H9 (cell line): ENCODE results near the gene HERC6. TPM values are rescaled to one million over a fixed set of nuclear protein-coding genes. Genes with fewer than 3 reads are reported as not detected.
"Not testable (repeated sequence)": the region's sequence is repeated elsewhere in the genome, so short reads cannot be mapped to it uniquely, and the experiment has no call there.

Source experiments
- DNase-seq: peaks from one replicate; pipeline ENCODE4 v3.0.0-alpha.2; 2017
- H2AFZ ChIP-seq: one replicate; pipeline ENCODE4 v1.6.1; 2013; ENCODE audit warnings: mild to moderate bottlenecking, low read length, control low read depth, moderate library complexity
- H2AK5ac ChIP-seq: 2 replicates; pipeline ENCODE4 v1.6.1; 2013; ENCODE audit warnings: low read length, control low read depth, mixed read lengths; ENCODE audit not compliant: insufficient read length
- H2BK120ac ChIP-seq: one replicate; pipeline ENCODE4 v1.6.1; 2013; ENCODE audit warnings: low read depth, mild to moderate bottlenecking, low read length, control low read depth, inconsistent platforms; ENCODE audit not compliant: poor library complexity, severe bottlenecking
- H2BK12ac ChIP-seq: 2 replicates; pipeline ENCODE4 v1.6.1; 2013; ENCODE audit warnings: low read length, control low read depth, mixed read lengths, low read depth; ENCODE audit not compliant: insufficient read length
- H2BK15ac ChIP-seq: 2 replicates; pipeline ENCODE4 v1.6.1; 2013; ENCODE audit warnings: low read depth, low read length, control low read depth
- H2BK20ac ChIP-seq: one replicate; pipeline ENCODE4 v1.6.1; 2013; ENCODE audit warnings: low read depth, mild to moderate bottlenecking, low read length, control low read depth, inconsistent platforms; ENCODE audit not compliant: poor library complexity, severe bottlenecking
- H2BK5ac ChIP-seq: 2 replicates; pipeline ENCODE4 v1.6.1; 2013; ENCODE audit warnings: low read length, control low read depth, mixed read lengths; ENCODE audit not compliant: insufficient read length
- H3K14ac ChIP-seq: 2 replicates; pipeline ENCODE4 v1.6.1; 2013; ENCODE audit warnings: low read length, control low read depth; ENCODE audit not compliant: insufficient read depth
- H3K18ac ChIP-seq: 2 replicates; pipeline ENCODE4 v1.6.1; 2013; ENCODE audit warnings: low read depth, mild to moderate bottlenecking, mixed read lengths, low read length, control low read depth; ENCODE audit not compliant: insufficient read length
- H3K23ac ChIP-seq: 2 replicates; pipeline ENCODE4 v1.6.1; 2013; ENCODE audit warnings: low read length, control low read depth, mixed read lengths, low read depth; ENCODE audit not compliant: insufficient read length
- H3K23me2 ChIP-seq: 2 replicates; pipeline ENCODE4 v1.6.1; 2013; ENCODE audit warnings: low read depth, mild to moderate bottlenecking, mixed read lengths, low read length, control low read depth; ENCODE audit not compliant: insufficient read length, poor library complexity, severe bottlenecking
- H3K27ac ChIP-seq: 2 replicates; pipeline ENCODE4 v1.5.1; 2013; ENCODE audit warnings: low read length, control low read depth, mixed read lengths, low read depth; ENCODE audit not compliant: insufficient read length
- H3K27me3 ChIP-seq: 2 replicates; pipeline ENCODE4 v1.6.1; 2013; ENCODE audit warnings: low read length, control low read depth, inconsistent platforms; ENCODE audit not compliant: insufficient read depth
- H3K4ac ChIP-seq: 2 replicates; pipeline ENCODE4 v1.6.1; 2013; ENCODE audit warnings: low read depth, mild to moderate bottlenecking, control low read depth, inconsistent platforms, low read length, moderate library complexity
- H3K4me1 ChIP-seq: 2 replicates; pipeline ENCODE4 v1.6.1; 2013; ENCODE audit warnings: low read length, control low read depth, inconsistent platforms; ENCODE audit not compliant: insufficient read depth
- H3K4me2 ChIP-seq: 2 replicates; pipeline ENCODE4 v1.6.1; 2013; ENCODE audit warnings: low read length, control low read depth, mixed read lengths; ENCODE audit not compliant: insufficient read length, insufficient read depth
- H3K56ac ChIP-seq: 2 replicates; pipeline ENCODE4 v1.6.1; 2013; ENCODE audit warnings: low read depth, mild to moderate bottlenecking, mixed read lengths, low read length, control low read depth; ENCODE audit not compliant: insufficient read length
- H3K79me1 ChIP-seq: 2 replicates; pipeline ENCODE4 v1.6.1; 2013; ENCODE audit warnings: low read depth, mild to moderate bottlenecking, moderate library complexity, low read length, control low read depth, inconsistent platforms; ENCODE audit not compliant: insufficient read depth, poor library complexity, severe bottlenecking
- H3K79me2 ChIP-seq: 2 replicates; pipeline ENCODE4 v1.6.1; 2013; ENCODE audit warnings: low read length, control low read depth, inconsistent platforms; ENCODE audit not compliant: insufficient read depth
- H3K9ac ChIP-seq: 2 replicates; pipeline ENCODE4 v1.6.1; 2013; ENCODE audit warnings: low read length, control low read depth, mixed read lengths; ENCODE audit not compliant: insufficient read length; ENCODE audit errors: extremely low read depth
- H3K9me3 ChIP-seq: one replicate; pipeline ENCODE4 v1.6.1; 2013; ENCODE audit warnings: low read depth, low read length, inconsistent platforms; ENCODE audit not compliant: control insufficient read depth
- H3T11ph ChIP-seq: one replicate; pipeline ENCODE4 v1.6.1; 2013; ENCODE audit warnings: mild to moderate bottlenecking, low read length, control low read depth, inconsistent platforms
- H4K20me1 ChIP-seq: one replicate; pipeline ENCODE4 v1.6.1; 2013; ENCODE audit not compliant: control insufficient read depth, insufficient read length, insufficient read depth
- H4K5ac ChIP-seq: 2 replicates; pipeline ENCODE4 v1.6.1; 2013; ENCODE audit warnings: low read depth, mild to moderate bottlenecking, mixed read lengths, low read length, control low read depth; ENCODE audit not compliant: insufficient read length
- H4K8ac ChIP-seq: replicated peaks from 2 replicates; pipeline ENCODE4 v1.6.1; 2013; ENCODE audit warnings: low read length, control low read depth, mixed read lengths, low read depth; ENCODE audit not compliant: insufficient read length
- H4K91ac ChIP-seq: 2 replicates; pipeline ENCODE4 v1.6.1; 2013; ENCODE audit warnings: low read depth, mild to moderate bottlenecking, moderate library complexity, mixed read lengths, low read length, control low read depth; ENCODE audit not compliant: insufficient read length
- H3K27ac Mint-ChIP-seq, 3 experiments: 2 replicates in 2 of 3; 3 replicates in 1 of 3; pipeline ENCODE4 v1.8.0; 2020 to 2021; ENCODE audit warnings: mixed read lengths in 3 of 3, mild to moderate bottlenecking in 1 of 3, moderate library complexity in 1 of 3
- H3K27me3 Mint-ChIP-seq: 2 replicates; pipeline ENCODE4 v1.8.0; 2021; ENCODE audit warnings: low read depth, mild to moderate bottlenecking, moderate library complexity, mixed read lengths
- H3K36me3 Mint-ChIP-seq, 3 experiments: 2 replicates in 2 of 3; 3 replicates in 1 of 3; pipeline ENCODE4 v1.8.0; 2020 to 2021; ENCODE audit warnings: low read depth in 3 of 3, mixed read lengths in 3 of 3; ENCODE audit not compliant: insufficient read depth in 1 of 3
- H3K4me1 Mint-ChIP-seq, 2 experiments: 2 replicates each; pipeline ENCODE4 v1.8.0; 2020; ENCODE audit warnings: mixed read lengths in 2 of 2
- H3K4me3 Mint-ChIP-seq, 2 experiments: 2 replicates in 1 of 2; 3 replicates in 1 of 2; pipeline ENCODE4 v1.8.0; 2020 to 2021; ENCODE audit warnings: mild to moderate bottlenecking in 2 of 2, mixed read lengths in 2 of 2, moderate library complexity in 1 of 2
- H3K9me3 Mint-ChIP-seq, 2 experiments: 2 replicates in 1 of 2; 3 replicates in 1 of 2; pipeline ENCODE4 v1.8.0; 2020; ENCODE audit warnings: mild to moderate bottlenecking in 2 of 2, mixed read lengths in 2 of 2, moderate library complexity in 1 of 2
- CTCF ChIP-seq: fragments of 200-600 bp; sonication (generic); conservative IDR thresholded peaks from 3 replicates; pipeline ENCODE4 v1.8.0; 2021; ENCODE audit warnings: antibody characterized with exemption, mild to moderate bottlenecking
- WGBS: extraction: QIAGEN DNeasy Blood & Tissue Kit; methylation state at CpG from one replicate; pipeline ENCODE4 v1.1.7; 2013; ENCODE audit warnings: missing lambda C conversion rate, low lambda C conversion rate, mixed read lengths; ENCODE audit not compliant: insufficient read length; ENCODE audit errors: extremely low coverage; 5-methylcytosine and 5-hydroxymethylcytosine counted together
- total RNA-seq: library from RNA; stranded (reverse); gene quantifications from 2 replicates; pipeline ENCODE4 v1.2.1, GENCODE V29; 2021

The HERC6 gene
- total RNA-seq, 1 experiment from 2014 or later, result 8.2 TPM

- Histone ChIP-seq H3K23me2 (no peaks in the 10 kb centered on the region), H3K79me2 (no peaks in the 10 kb centered on the region), H2BK5ac (no peak overlapping the region), H3K9me3 (no peaks in the 10 kb centered on the region), H2BK12ac (no peak overlapping the region), H3K56ac (no peak overlapping the region), H3K27ac (no peak overlapping the region), H3K4me2 (no peak overlapping the region), H3K79me1 (no peaks in the 10 kb centered on the region), H3K14ac (no peak overlapping the region), H2AFZ (no peak overlapping the region), H3T11ph (no peak overlapping the region), H4K20me1 (no peaks in the 10 kb centered on the region), H3K18ac (no peak overlapping the region), H2BK120ac (no peak overlapping the region), H2BK15ac (no peak overlapping the region), H3K23ac (no peak overlapping the region), H4K8ac (no peak overlapping the region), H3K4me1 (no peaks in the 10 kb centered on the region), H2AK5ac (no peak overlapping the region), H3K27me3 (no peaks in the 10 kb centered on the region), H2BK20ac (no peak overlapping the region), H3K9ac (no peak overlapping the region), H4K91ac (no peak overlapping the region), H3K4ac (no peak overlapping the region), H4K5ac (no peak overlapping the region)
- H3K27ac Mint-ChIP-seq, result no peak overlapping the region; a peak in 1 of 7 replicates
- DNase-seq, result no peak
- no peaks in the 10 kb centered on the region for H3K27me3 Mint-ChIP-seq
- H3K36me3 Mint-ChIP-seq, result no peaks in the 10 kb centered on the region
- H3K4me3 Mint-ChIP-seq, result no peak overlapping the region
- peaks cover 7 to 13% of the 10 kb centered on the region in 2 experiments; a peak in 3 of 4 replicates for H3K4me1 Mint-ChIP-seq
- TF ChIP-seq CTCF, result no peak
- no peaks in the 10 kb centered on the region for H3K9me3 Mint-ChIP-seq
- no CpG with 5 or more reads among the region's 8 CpGs for whole genome bisulfite sequencing
Observed at GRCh38 chr4:88341227-88342192, 37.1 kb upstream of the HERC6 start.

GRCh38 chr4:88346902-88347301, 31.8 kb upstream of the HERC6 start:
- H3K9me3 Mint-ChIP-seq, H3K56ac ChIP-seq, H3K14ac ChIP-seq, H2BK15ac ChIP-seq, H3K4ac ChIP-seq, H3K36me3 Mint-ChIP-seq, H2BK12ac ChIP-seq, H3K27ac Mint-ChIP-seq, H3K79me1 ChIP-seq, DNase-seq, H2AFZ ChIP-seq, H4K8ac ChIP-seq, H4K91ac ChIP-seq, H2AK5ac ChIP-seq, H3K4me2 ChIP-seq, H3T11ph ChIP-seq, H3K9ac ChIP-seq, H2BK20ac ChIP-seq, H3K18ac ChIP-seq, H3K79me2 ChIP-seq, H3K27me3 Mint-ChIP-seq, H3K4me1 ChIP-seq, H2BK5ac ChIP-seq, H3K9me3 ChIP-seq, H3K23me2 ChIP-seq, H3K4me3 Mint-ChIP-seq, H4K5ac ChIP-seq, H3K23ac ChIP-seq, H2BK120ac ChIP-seq, H3K27ac ChIP-seq, H4K20me1 ChIP-seq, H3K27me3 ChIP-seq: not testable (repeated sequence)
- WGBS, result no CpG with 5 or more reads among the region's 3 CpGs
- peaks cover 9 to 10% of the 10 kb centered on the region in 2 experiments; a peak in 3 of 4 replicates for H3K4me1 Mint-ChIP-seq
